GM10266 (cell line): Measurements from ENCODE around the gene GNG3.

Experiments
- DNase-seq: peaks from one replicate; pipeline ENCODE4 v3.0.0; 2012; ENCODE audit errors: extremely low spot score
- CTCF ChIP-seq: IDR thresholded peaks from 2 replicates; pipeline ENCODE4 v1.5.1; 2012; ENCODE audit warnings: mild to moderate bottlenecking, low read depth; ENCODE audit not compliant: control insufficient read depth, insufficient read depth; ENCODE audit errors: missing control alignments

Gene GNG3

GRCh38 chr11:62708392-62708791 is 916 bp downstream of the GNG3 start:
- DNase-seq, result no peak
- no peak for TF ChIP-seq CTCF

- TF ChIP-seq CTCF, result no peak
- DNase-seq, result no peak
Measured at GRCh38 chr11:62708793-62709192, 1.3 kb downstream of the GNG3 start.

GRCh38 chr11:62709247-62710000 is 1.9 kb downstream of the GNG3 start:
- no peak for TF ChIP-seq CTCF
- peak; percentile 92 for DNase-seq

GRCh38 chr11:62710001-62710345 is 2.5 kb downstream of the GNG3 start:
- no peak for DNase-seq
- no peak for TF ChIP-seq CTCF

- DNase-seq, result no peak
- no peak for TF ChIP-seq CTCF
Measured at GRCh38 chr11:62712276-62712812, 4.9 kb downstream of the GNG3 start.

- TF ChIP-seq CTCF, result no peak
- no peak for DNase-seq
Measured at GRCh38 chr11:62712861-62713260, 5.4 kb downstream of the GNG3 start.

GRCh38 chr11:62713343-62713742 is 5.9 kb downstream of the GNG3 start:
- TF ChIP-seq CTCF, result no peak
- no peak for DNase-seq
